Caco-2 (cell line): ENCODE data around the gene TRPC4. TPM values are rescaled to one million over a fixed set of nuclear protein-coding genes. Genes with fewer than 3 reads are reported as not detected.

Source experiments
- BruUV-seq: library from RNA; stranded (reverse); fragments of 400-500 nt; replicated peaks from 2 replicates; lab custom pipeline; 2021; lab: Mats Ljungman, UMichigan
- CTCF ChIA-PET: fragments of 300-600 bp; sonication (Branson Sonifier 250); formaldehyde crosslinking; loops from one replicate; lab custom pipeline; 2022; ENCODE audit warnings: antibody characterized with exemption; lab: Charles Lee
- POLR2A ChIA-PET: fragments of 300-600 bp; sonication (Branson Sonifier 250); formaldehyde crosslinking; loops from one replicate; lab custom pipeline; 2022; ENCODE audit warnings: antibody characterized with exemption; lab: Charles Lee
- DNase-seq, 2 experiments: peaks; one replicate each; pipeline versions ENCODE4 v3.0.0 to v3.0.0-alpha.2; 2020 to 2022
- H3K27me3 ChIP-seq: replicated peaks from 2 replicates; pipeline ENCODE4 v1.6.0; 2011; ENCODE audit warnings: low read length; ENCODE audit not compliant: control insufficient read depth, insufficient read depth
- H3K36me3 ChIP-seq: 2 replicates; pipeline ENCODE4 v1.5.1; 2011; ENCODE audit warnings: low read length; ENCODE audit not compliant: control insufficient read depth, insufficient read depth
- H3K4me1 ChIP-seq: fragments of 250-450 bp; sonication (Bioruptor Pico); 2 replicates; pipeline ENCODE4 v1.5.1; 2020; ENCODE audit warnings: mild to moderate bottlenecking
- H3K4me3 ChIP-seq: 2 replicates; pipeline ENCODE4 v1.5.1; 2011; ENCODE audit warnings: low read depth, mild to moderate bottlenecking, control low read depth, low read length
- H3K9me3 ChIP-seq: fragments of 250-450 bp; sonication (Bioruptor Pico); 2 replicates; pipeline ENCODE4 v1.5.1; 2020; ENCODE audit warnings: mild to moderate bottlenecking, moderate library complexity
- H3K27ac Mint-ChIP-seq: one replicate; pipeline ENCODE4 v1.8.0; 2022; ENCODE audit warnings: mixed read lengths; ENCODE audit not compliant: unreplicated experiment
- H3K27me3 Mint-ChIP-seq: one replicate; pipeline ENCODE4 v1.8.0; 2022; ENCODE audit warnings: mixed read lengths; ENCODE audit not compliant: insufficient read depth, unreplicated experiment
- H3K36me3 Mint-ChIP-seq: one replicate; pipeline ENCODE4 v1.8.0; 2022; ENCODE audit warnings: mild to moderate bottlenecking, mixed read lengths; ENCODE audit not compliant: insufficient read depth, unreplicated experiment
- H3K4me1 Mint-ChIP-seq: one replicate; pipeline ENCODE4 v1.8.0; 2022; ENCODE audit warnings: low read depth, mixed read lengths; ENCODE audit not compliant: unreplicated experiment
- H3K4me3 Mint-ChIP-seq: one replicate; pipeline ENCODE4 v1.8.0; 2022; ENCODE audit warnings: mild to moderate bottlenecking, moderate library complexity, mixed read lengths; ENCODE audit not compliant: unreplicated experiment
- H3K9me3 Mint-ChIP-seq: one replicate; pipeline ENCODE4 v1.8.0; 2022; ENCODE audit warnings: mixed read lengths; ENCODE audit not compliant: unreplicated experiment
- intact Hi-C: fragments of 100-400 bp; cut with micrococcal nuclease; formaldehyde crosslinking; loops from one replicate; pipeline ENCODE4 v1.10.0; 2022; ENCODE audit not compliant: unreplicated experiment
- total RNA-seq: library from RNA; stranded (reverse); gene quantifications from 2 replicates; pipeline ENCODE4 v1.2.3, GENCODE V29; 2022
- TF ChIP-seq, protein P1 (sequence below), 2 experiments: fragments of 200-600 bp in 1 of 2; IDR thresholded peaks; 1 replicate in 1 of 2; 2 replicates in 1 of 2; pipeline versions ENCODE4 v1.5.1 to v1.8.0; 2011 to 2022; ENCODE audit warnings: antibody characterized with exemption in 1 of 2, control low read depth in 1 of 2, inconsistent platforms in 1 of 2, low read depth in 1 of 2, low read length in 1 of 2, mild to moderate bottlenecking in 1 of 2, moderate library complexity in 1 of 2; ENCODE audit not compliant: insufficient read depth in 1 of 2, severe bottlenecking in 1 of 2, unreplicated experiment in 1 of 2

The TRPC4 gene
- total RNA-seq, 1 experiment from 2014 or later = not detected

DNA sequence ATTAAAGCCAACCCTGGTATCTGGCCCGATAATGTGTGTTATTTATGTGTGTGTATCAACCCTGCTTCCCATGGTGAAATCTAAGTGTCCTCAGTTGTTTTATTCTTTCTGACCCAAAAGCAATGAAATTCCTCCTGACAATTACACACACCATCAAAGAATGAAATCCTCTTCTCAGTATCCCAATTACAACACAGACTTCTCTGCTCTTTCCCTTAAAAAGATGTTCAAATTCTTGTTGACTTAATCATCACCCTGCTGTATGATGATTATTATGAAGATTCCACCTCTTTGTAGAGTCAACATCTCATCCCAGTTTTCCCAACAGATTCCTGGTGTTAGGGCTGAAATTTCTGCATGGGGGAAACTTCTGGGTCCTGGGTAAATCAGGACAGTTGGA, 8.9 kb upstream of the TRPC4 start:
- TF ChIP-seq, protein P1, sequence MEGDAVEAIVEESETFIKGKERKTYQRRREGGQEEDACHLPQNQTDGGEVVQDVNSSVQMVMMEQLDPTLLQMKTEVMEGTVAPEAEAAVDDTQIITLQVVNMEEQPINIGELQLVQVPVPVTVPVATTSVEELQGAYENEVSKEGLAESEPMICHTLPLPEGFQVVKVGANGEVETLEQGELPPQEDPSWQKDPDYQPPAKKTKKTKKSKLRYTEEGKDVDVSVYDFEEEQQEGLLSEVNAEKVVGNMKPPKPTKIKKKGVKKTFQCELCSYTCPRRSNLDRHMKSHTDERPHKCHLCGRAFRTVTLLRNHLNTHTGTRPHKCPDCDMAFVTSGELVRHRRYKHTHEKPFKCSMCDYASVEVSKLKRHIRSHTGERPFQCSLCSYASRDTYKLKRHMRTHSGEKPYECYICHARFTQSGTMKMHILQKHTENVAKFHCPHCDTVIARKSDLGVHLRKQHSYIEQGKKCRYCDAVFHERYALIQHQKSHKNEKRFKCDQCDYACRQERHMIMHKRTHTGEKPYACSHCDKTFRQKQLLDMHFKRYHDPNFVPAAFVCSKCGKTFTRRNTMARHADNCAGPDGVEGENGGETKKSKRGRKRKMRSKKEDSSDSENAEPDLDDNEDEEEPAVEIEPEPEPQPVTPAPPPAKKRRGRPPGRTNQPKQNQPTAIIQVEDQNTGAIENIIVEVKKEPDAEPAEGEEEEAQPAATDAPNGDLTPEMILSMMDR (IDR thresholded peaks at IDR 0.05; ENCODE audit: insufficient read depth in 1 of 2, low read depth in 1 of 2, low read length in 1 of 2, severe bottlenecking in 1 of 2, unreplicated experiment in 1 of 2) = no peak
- H3K36me3 ChIP-seq = no peaks in the 10 kb centered on the region
- no peak overlapping the region for H3K4me3 ChIP-seq
- no peaks in the 10 kb centered on the region for H3K36me3 Mint-ChIP-seq
- no peaks in the 10 kb centered on the region for H3K9me3 ChIP-seq
- no peaks in the 10 kb centered on the region for H3K4me1 Mint-ChIP-seq
- no peaks in the 10 kb centered on the region for H3K27me3 ChIP-seq
- no peaks in the 10 kb centered on the region for H3K9me3 Mint-ChIP-seq
- intact Hi-C loops = no loop called here
- DNase-seq = no peak
- no peak overlapping the region for H3K4me3 Mint-ChIP-seq
- H3K4me1 ChIP-seq = no peaks in the 10 kb centered on the region
- no TSS peak for BruUV-seq
- H3K27ac Mint-ChIP-seq = no peak overlapping the region
- POLR2A ChIA-PET = no interaction called here
- H3K27me3 Mint-ChIP-seq = peaks cover 20% of the 10 kb centered on the region
- CTCF ChIA-PET = no interaction called here

GRCh38 chr13:37870895-37871550, 1.5 kb upstream of the TRPC4 start:
- Mint-ChIP-seq H3K36me3 (no peaks in the 10 kb centered on the region), H3K27ac (no peak overlapping the region), H3K4me3 (no peak overlapping the region), H3K4me1 (no peaks in the 10 kb centered on the region), H3K9me3 (no peaks in the 10 kb centered on the region), H3K27me3 (peaks cover 23% of the 10 kb centered on the region)
- intact Hi-C loops = loop anchor here (1.0 to 5.0 kb wide), 4 partner anchors 176 to 711 kb away; no protein-coding TSS in a partner anchor
- no peaks in the 10 kb centered on the region for H3K9me3 ChIP-seq
- no peaks in the 10 kb centered on the region for H3K36me3 ChIP-seq
- no TSS peak for BruUV-seq
- POLR2A ChIA-PET = no interaction called here
- no peak for DNase-seq
- TF ChIP-seq, protein P1 (IDR thresholded peaks at IDR 0.05; ENCODE audit: insufficient read depth in 1 of 2, low read depth in 1 of 2, low read length in 1 of 2, severe bottlenecking in 1 of 2, unreplicated experiment in 1 of 2) = no peak
- H3K27me3 ChIP-seq = no peaks in the 10 kb centered on the region; the same call in 1 of the 2 replicates
- H3K4me3 ChIP-seq = no peak overlapping the region
- CTCF ChIA-PET = interaction anchor here (1.2 kb wide), 1 partner anchor 711 kb away, joined by 5 read pairs; no protein-coding TSS in a partner anchor
- H3K4me1 ChIP-seq = no peaks in the 10 kb centered on the region

DNA sequence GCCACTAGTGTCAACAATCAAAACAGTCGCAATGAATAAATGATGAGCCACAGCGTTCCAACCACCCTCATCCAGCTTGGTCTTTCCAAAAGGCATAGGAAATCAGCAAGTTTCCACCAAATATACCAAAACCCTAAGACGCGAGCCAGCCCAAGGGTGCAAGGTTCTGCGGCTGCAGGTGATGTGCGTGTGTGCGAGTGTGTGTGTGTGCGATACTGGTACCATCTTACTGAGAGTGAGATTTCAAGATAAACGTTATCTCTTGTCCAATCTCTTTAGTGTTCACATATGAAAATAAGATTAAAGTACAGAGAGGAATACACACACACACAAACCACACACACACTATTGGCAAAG, 895 bp upstream of the TRPC4 start:
- ChIA-PET CTCF (interaction anchor here (1.2 kb wide), 1 partner anchor 711 kb away, joined by 5 read pairs; no protein-coding TSS in a partner anchor), POLR2A (no interaction called here)
- Histone ChIP-seq H3K4me3 (no peak overlapping the region), H3K4me1 (no peaks in the 10 kb centered on the region), H3K36me3 (no peaks in the 10 kb centered on the region), H3K27me3 (no peaks in the 10 kb centered on the region; the same call in 1 of the 2 replicates), H3K9me3 (no peaks in the 10 kb centered on the region)
- no peaks in the 10 kb centered on the region for H3K4me1 Mint-ChIP-seq
- H3K9me3 Mint-ChIP-seq = no peaks in the 10 kb centered on the region
- no peak overlapping the region for H3K27ac Mint-ChIP-seq
- DNase-seq = no peak
- H3K27me3 Mint-ChIP-seq = peaks cover 19% of the 10 kb centered on the region
- BruUV-seq = no TSS peak
- TF ChIP-seq, protein P1 (IDR thresholded peaks at IDR 0.05; ENCODE audit: insufficient read depth in 1 of 2, low read depth in 1 of 2, low read length in 1 of 2, severe bottlenecking in 1 of 2, unreplicated experiment in 1 of 2) = peak in 1 of 2 experiments; percentile 26
- intact Hi-C loops = loop anchor here (1.0 to 5.0 kb wide), 4 partner anchors 177 to 712 kb away; no protein-coding TSS in a partner anchor
- no peaks in the 10 kb centered on the region for H3K36me3 Mint-ChIP-seq
- no peak overlapping the region for H3K4me3 Mint-ChIP-seq
